ENCODE data around the gene CYP26B1.

DNA sequence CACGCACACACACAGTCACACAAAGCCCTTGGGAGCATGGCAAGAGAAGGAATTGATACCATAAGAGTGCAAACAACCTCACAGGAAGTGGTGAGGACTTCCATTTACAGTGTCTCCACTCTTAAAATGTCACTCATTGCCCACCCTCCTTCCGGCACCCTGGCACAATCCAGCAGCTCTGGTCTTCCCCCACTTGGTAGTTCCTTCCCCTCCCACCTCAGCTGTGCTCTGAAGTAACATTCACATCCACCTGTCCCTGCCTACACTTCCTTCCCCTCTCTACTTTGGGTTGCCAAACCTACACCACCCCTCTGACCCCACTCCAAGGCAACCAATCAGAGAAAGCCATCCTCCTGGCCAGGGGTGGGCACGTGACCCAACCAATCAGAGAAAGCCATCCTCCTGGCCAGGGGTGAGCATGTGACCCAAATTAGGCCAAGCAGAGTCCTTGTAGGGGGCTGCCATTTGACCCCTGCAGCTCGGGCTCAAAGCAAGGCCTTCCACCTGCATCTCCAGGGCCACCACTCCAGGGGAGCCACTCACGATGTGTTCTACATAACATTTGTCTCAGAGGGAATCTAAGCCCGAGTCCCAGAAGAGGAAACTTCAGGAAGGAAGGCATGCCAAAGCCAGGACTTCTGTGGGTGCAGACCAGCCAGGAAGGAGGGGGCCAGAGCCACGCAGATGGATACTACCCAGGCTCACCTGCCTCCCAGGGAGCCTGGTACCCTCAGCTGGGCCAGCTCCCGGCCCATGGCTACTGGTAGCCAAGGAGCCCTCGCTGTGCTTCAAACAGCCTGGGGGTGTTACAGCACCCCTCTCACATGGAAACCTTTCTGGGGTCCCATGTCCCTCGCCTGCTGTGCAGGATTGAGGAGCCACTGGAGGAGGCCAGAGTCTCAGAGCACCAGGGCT lies 21.2 kb downstream of the CYP26B1 start:
- TF ChIP-seq FOSL1 (IDR thresholded peaks at IDR 0.05; ENCODE audit: insufficient read depth, low read depth, low read length): no peak
- TF ChIP-seq POLR2A (IDR thresholded peaks at IDR 0.05; ENCODE audit: control extremely low read depth in 1 of 2, low read depth in 2 of 2, low read length in 2 of 2): no peak
- no peak for TF ChIP-seq SAP30 (IDR thresholded peaks at IDR 0.05; ENCODE audit: insufficient read depth, insufficient replicate concordance, low read length)
- no peak for TF ChIP-seq BRCA1 (IDR thresholded peaks at IDR 0.05; ENCODE audit: low read depth, low read length)
- no peak for TF ChIP-seq ASH2L (IDR thresholded peaks at IDR 0.05; ENCODE audit: low read length)
- no peak for TF ChIP-seq EZH2 (IDR thresholded peaks at IDR 0.05; ENCODE audit: low read depth, low read length, severe bottlenecking)

Measured in H1 (cell line).